GM10847 (cell line): ENCODE measurements around the gene ETS1.

Experiments
- POLR2A ChIP-seq: IDR thresholded peaks from 2 replicates; pipeline ENCODE4 v1.6.1; 2011; ENCODE audit not compliant: insufficient read length; ENCODE audit errors: extremely low read depth

ETS1 gene

GRCh38 chr11:128432926-128433325, 154.4 kb downstream of the ETS1 start:
- no peak for TF ChIP-seq POLR2A

GRCh38 chr11:128431931-128432330, 155.4 kb downstream of the ETS1 start:
- no peak for TF ChIP-seq POLR2A

GRCh38 chr11:128428935-128429334, 158.4 kb downstream of the ETS1 start:
- no peak for TF ChIP-seq POLR2A

- no peak for TF ChIP-seq POLR2A
Measured at GRCh38 chr11:128424851-128425285, 162.5 kb downstream of the ETS1 start.

- no peak for TF ChIP-seq POLR2A
Measured at GRCh38 chr11:128424271-128424711, 163.1 kb downstream of the ETS1 start.

- no peak for TF ChIP-seq POLR2A
Measured at GRCh38 chr11:128422576-128423370, 164.6 kb downstream of the ETS1 start.

- no peak for TF ChIP-seq POLR2A
Measured at GRCh38 chr11:128421577-128422330, 165.6 kb downstream of the ETS1 start.

GRCh38 chr11:128420951-128421350, 166.4 kb downstream of the ETS1 start:
- no peak for TF ChIP-seq POLR2A

GRCh38 chr11:128420265-128420664, 167.1 kb downstream of the ETS1 start:
- no peak for TF ChIP-seq POLR2A

- TF ChIP-seq POLR2A: no peak
Measured at GRCh38 chr11:128419012-128419767, 168.2 kb downstream of the ETS1 start.

- TF ChIP-seq POLR2A: no peak
Measured at GRCh38 chr11:128417607-128418324, 169.6 kb downstream of the ETS1 start.

GRCh38 chr11:128416976-128417375, 170.4 kb downstream of the ETS1 start:
- TF ChIP-seq POLR2A: no peak

GRCh38 chr11:128415539-128415938, 171.8 kb downstream of the ETS1 start:
- no peak for TF ChIP-seq POLR2A

GRCh38 chr11:128412847-128413791, 174.2 kb downstream of the ETS1 start:
- no peak for TF ChIP-seq POLR2A

GRCh38 chr11:128411812-128412211, 175.5 kb downstream of the ETS1 start:
- no peak for TF ChIP-seq POLR2A
